Mucosa of descending colon (tissue), 3 donors: ENCODE measurements around the gene KCNQ1OT1. TPM values are rescaled to one million over a fixed set of nuclear protein-coding genes. Genes with fewer than 3 reads are reported as not detected.

ENCODE experiments used
- ATAC-seq: fragments of 200-7000 bp; cut with Tn5 transposase; one replicate; pipeline ENCODE4 v1.9.1; 2020; ENCODE audit warnings: mild to moderate bottlenecking, moderate library complexity
- DNase-seq, 3 donors: peaks; one replicate each; pipeline ENCODE4 v3.0.0-alpha.2; 2020
- H3K36me3 ChIP-seq: fragments of 200-600 bp; one replicate; pipeline ENCODE4 v1.8.0; 2021; ENCODE audit warnings: low read depth, mild to moderate bottlenecking
- H3K4me1 ChIP-seq: fragments of 200-600 bp; one replicate; pipeline ENCODE4 v1.8.0; 2021; ENCODE audit warnings: low read depth, mild to moderate bottlenecking
- H3K4me3 ChIP-seq: fragments of 200-600 bp; one replicate; pipeline ENCODE4 v1.8.0; 2021; ENCODE audit warnings: mild to moderate bottlenecking
- H3K9me3 ChIP-seq: fragments of 200-600 bp; one replicate; pipeline ENCODE4 v1.8.0; 2021; ENCODE audit warnings: mild to moderate bottlenecking
- CTCF ChIP-seq: fragments of 200-600 bp; IDR thresholded peaks from one replicate; pipeline ENCODE4 v1.8.0; 2022; ENCODE audit warnings: antibody characterized with exemption, mild to moderate bottlenecking
- intact Hi-C, 2 donors: fragments of 100-400 bp; cut with DNase I in 1 of 2; cut with micrococcal nuclease in 1 of 2; formaldehyde crosslinking; loops; one replicate each; pipeline versions ENCODE4 v1.11.0 to v1.11.1; 2022; cut with DNase I, micrococcal nuclease
- total RNA-seq, 3 donors: library from RNA; stranded (reverse); fragmentation: NEBNext Ultra II Directional in 2 of 3; extraction: Animal tissue kit (Norgen Biotek cat#: 25700) in 2 of 3; gene quantifications; one replicate each; pipeline versions ENCODE4 v1.2.1 to v1.2.4, GENCODE V29; 2021 to 2023
- donor health status: DM: no; HTN: no; CAD: no; lungs with moderate emphysema.
- donor health status: DM: no; HTN: no; CAD: no.
- donor health status: DM: no; HTN: yes; CAD: no.

The KCNQ1OT1 gene
- total RNA-seq, 3 donors from 2014 or later = 1.5 to 1.7 (median 1.7) TPM

GRCh38 chr11:2584434-2584811 lies 115.4 kb downstream of the KCNQ1OT1 start:
- intact Hi-C loops = no loop called here
- Histone ChIP-seq H3K9me3 (no peaks in the 10 kb centered on the region), H3K4me1 (no peaks in the 10 kb centered on the region), H3K4me3 (no peak overlapping the region), H3K36me3 (no peaks in the 10 kb centered on the region)
- no peak for ATAC-seq
- TF ChIP-seq CTCF = no peak
- DNase-seq = no peak

GRCh38 chr11:2583605-2583958 lies 116.2 kb downstream of the KCNQ1OT1 start:
- DNase-seq = peak in 1 of 3 donors; percentile 7
- Histone ChIP-seq H3K4me3 (no peak overlapping the region), H3K4me1 (no peaks in the 10 kb centered on the region), H3K9me3 (no peaks in the 10 kb centered on the region), H3K36me3 (no peaks in the 10 kb centered on the region)
- intact Hi-C loops = no loop called here
- no peak for ATAC-seq
- TF ChIP-seq CTCF = no peak

GRCh38 chr11:2582946-2583604 lies 116.7 kb downstream of the KCNQ1OT1 start:
- no peaks in the 10 kb centered on the region for H3K36me3 ChIP-seq
- H3K9me3 ChIP-seq = no peaks in the 10 kb centered on the region
- H3K4me1 ChIP-seq = no peaks in the 10 kb centered on the region
- no peak for TF ChIP-seq CTCF
- intact Hi-C loops = no loop called here
- ATAC-seq (no peak), DNase-seq (peak in 2 of 3 donors; percentile 18 to 44)
- no peak overlapping the region for H3K4me3 ChIP-seq

GRCh38 chr11:2582351-2582945 lies 117.3 kb downstream of the KCNQ1OT1 start:
- Histone ChIP-seq H3K4me3 (no peak overlapping the region), H3K9me3 (no peaks in the 10 kb centered on the region), H3K4me1 (peaks cover 3% of the 10 kb centered on the region), H3K36me3 (no peaks in the 10 kb centered on the region)
- ATAC-seq (no peak), DNase-seq (peak in 2 of 3 donors; percentile 10 to 33)
- intact Hi-C loops = no loop called here
- TF ChIP-seq CTCF = no peak

GRCh38 chr11:2581931-2582350 lies 117.9 kb downstream of the KCNQ1OT1 start:
- TF ChIP-seq CTCF = no peak

More at GRCh38 chr11:2581931-2582350, 117.9 kb downstream of the KCNQ1OT1 start:
- no peaks in the 10 kb centered on the region for H3K9me3 ChIP-seq
- intact Hi-C loops = no loop called here
- ATAC-seq (no peak), DNase-seq (peak in 2 of 3 donors; percentile 17 to 41)
- no peak overlapping the region for H3K4me3 ChIP-seq
- peaks cover 4% of the 10 kb centered on the region for H3K4me1 ChIP-seq
- no peaks in the 10 kb centered on the region for H3K36me3 ChIP-seq
